SK-N-SH (cell line): Measurements from ENCODE around the gene FAM81A. TPM values are rescaled to one million over a fixed set of nuclear protein-coding genes. Genes with fewer than 3 reads are reported as not detected.

Source experiments
- CTCF ChIA-PET: fragments of 300-600, 350-600 bp; formaldehyde crosslinking; extraction: SDS; loops from one replicate; lab custom pipeline; 2021; lab: Yijun Ruan, JAX
- POLR2A ChIA-PET: fragments of 350-600 bp; sonication (Branson Sonifier 250); formaldehyde crosslinking; extraction: SDS; loops from one replicate; lab custom pipeline; 2020; ENCODE audit warnings: antibody characterized with exemption, inconsistent platforms; lab: Yijun Ruan, JAX
- DNase-seq: peaks from one replicate; pipeline ENCODE4 v3.0.0; 2012
- H2AFZ ChIP-seq: fragments of 200-600 bp; sonication (generic); 2 replicates; pipeline ENCODE4 v1.8.1; 2016; ENCODE audit warnings: antibody characterized with exemption, mild to moderate bottlenecking, low read depth
- H3F3A ChIP-seq: fragments of 200-600 bp; sonication (generic); replicated peaks from 2 replicates; pipeline ENCODE3; 2016; ENCODE audit warnings: antibody characterized with exemption, mild to moderate bottlenecking; ENCODE audit not compliant: insufficient read depth
- H3K27ac ChIP-seq, 2 experiments: fragments of 200-500 bp in 1 of 2; fragments of 200-600 bp in 1 of 2; sonication (Bioruptor generic) in 1 of 2; sonication (generic), shearing (Covaris generic) in 1 of 2; 2 replicates each; pipeline versions ENCODE4 v1.5.1 to v1.6.1; 2014 to 2016; ENCODE audit warnings: low read depth in 2 of 2, inconsistent platforms in 1 of 2, low read length in 1 of 2, mild to moderate bottlenecking in 1 of 2, mixed read lengths in 1 of 2
- H3K27me3 ChIP-seq: fragments of 200-600 bp; sonication (generic), shearing (Covaris generic); 2 replicates; pipeline ENCODE4 v1.6.1; 2016; ENCODE audit warnings: mixed run types; ENCODE audit not compliant: insufficient read depth
- H3K36me3 ChIP-seq, 2 experiments: fragments of 200-500 bp in 1 of 2; fragments of 200-600 bp in 1 of 2; sonication (Bioruptor generic) in 1 of 2; sonication (generic) in 1 of 2; replicated peaks in 1 of 2; 2 replicates each; pipeline versions ENCODE3 to v1.5.1; 2014 to 2016; ENCODE audit warnings: low read length in 1 of 2, mild to moderate bottlenecking in 1 of 2; ENCODE audit not compliant: insufficient read depth in 2 of 2, control insufficient read depth in 1 of 2
- H3K4me1 ChIP-seq, 2 experiments: fragments of 200-500 bp in 1 of 2; fragments of 200-600 bp in 1 of 2; sonication (Bioruptor generic) in 1 of 2; sonication (generic), shearing (Covaris generic) in 1 of 2; 2 replicates each; pipeline versions ENCODE4 v1.5.1 to v1.6.1; 2014 to 2016; ENCODE audit warnings: low read depth in 1 of 2, low read length in 1 of 2, mixed run types in 1 of 2; ENCODE audit not compliant: insufficient read depth in 2 of 2, control insufficient read depth in 1 of 2
- H3K4me2 ChIP-seq: fragments of 200-600 bp; sonication (generic), shearing (Covaris generic); 2 replicates; pipeline ENCODE4 v1.6.1; 2017; ENCODE audit warnings: mixed run types
- H3K4me3 ChIP-seq, 2 experiments: fragments of 200-500 bp in 1 of 2; fragments of 200-600 bp in 1 of 2; sonication (Bioruptor generic) in 1 of 2; sonication (generic), shearing (Covaris generic) in 1 of 2; 2 replicates each; pipeline versions ENCODE4 v1.5.1 to v1.8.1; 2014 to 2016; ENCODE audit warnings: low read depth in 2 of 2, inconsistent platforms in 1 of 2, low read length in 1 of 2, mild to moderate bottlenecking in 1 of 2, mixed read lengths in 1 of 2, moderate library complexity in 1 of 2
- H3K79me2 ChIP-seq: fragments of 200-600 bp; sonication (generic); 2 replicates; pipeline ENCODE4 v1.8.1; 2017; ENCODE audit warnings: mild to moderate bottlenecking; ENCODE audit not compliant: insufficient read depth
- H3K9ac ChIP-seq: fragments of 200-600 bp; sonication (generic); 2 replicates; pipeline ENCODE4 v1.6.1; 2017; ENCODE audit warnings: mixed run types
- H3K9me2 ChIP-seq: fragments of 200-600 bp; sonication (generic); 2 replicates; pipeline ENCODE4 v1.6.1; 2017; ENCODE audit warnings: mixed run types
- H3K9me3 ChIP-seq: fragments of 200-600 bp; sonication (generic); 2 replicates; pipeline ENCODE4 v1.6.1; 2017; ENCODE audit warnings: mixed run types, mild to moderate bottlenecking, moderate library complexity
- H4K20me1 ChIP-seq: fragments of 200-600 bp; sonication (generic); 2 replicates; pipeline ENCODE4 v1.6.1; 2017; ENCODE audit warnings: mild to moderate bottlenecking, mixed run types; ENCODE audit not compliant: insufficient read depth
- CHD2 ChIP-seq: fragments of 150-350 bp; IDR thresholded peaks from 2 replicates; pipeline ENCODE4 v1.6.1; 2018; ENCODE audit warnings: low read length; ENCODE audit not compliant: partially characterized antibody
- FOXM1 ChIP-seq: IDR thresholded peaks from 2 replicates; pipeline ENCODE4 v1.4.0; 2012; ENCODE audit warnings: low read depth, mild to moderate bottlenecking
- GATA2 ChIP-seq: sonication (generic); formaldehyde crosslinking; IDR thresholded peaks from 2 replicates; pipeline ENCODE4 v1.5.0; 2020; ENCODE audit warnings: mild to moderate bottlenecking, missing genetic modification reagents
- IRF3 ChIP-seq: fragments of 150-350 bp; IDR thresholded peaks from 2 replicates; pipeline ENCODE4 v1.6.1; 2016; ENCODE audit warnings: mild to moderate bottlenecking, low read depth, low read length
- MXI1 ChIP-seq: IDR thresholded peaks from 2 replicates; pipeline ENCODE4 v1.6.1; 2012; ENCODE audit warnings: mild to moderate bottlenecking, low read depth, low read length, improper control_type of control experiment
- NFIC ChIP-seq: IDR thresholded peaks from 2 replicates; pipeline ENCODE4 v1.4.0; 2012; ENCODE audit warnings: borderline replicate concordance
- NRF1 ChIP-seq: IDR thresholded peaks from 2 replicates; pipeline ENCODE4 v1.6.1; 2012; ENCODE audit warnings: low read depth, mild to moderate bottlenecking, low read length
- POLR2AphosphoS5 ChIP-seq: IDR thresholded peaks from 2 replicates; pipeline ENCODE4 v1.6.1; 2012; ENCODE audit warnings: low read depth, low read length
- RCOR1 ChIP-seq: fragments of 150-350 bp; IDR thresholded peaks from 2 replicates; pipeline ENCODE4 v1.6.1; 2017; ENCODE audit warnings: antibody characterized with exemption, low read length
- SIN3A ChIP-seq: IDR thresholded peaks from 2 replicates; pipeline ENCODE4 v1.6.1; 2012; ENCODE audit warnings: low read depth, mild to moderate bottlenecking, low read length, moderate library complexity, borderline replicate concordance
- SMC3 ChIP-seq: IDR thresholded peaks from 2 replicates; pipeline ENCODE4 v1.6.1; 2012; ENCODE audit warnings: low read depth, low read length, improper control_type of control experiment
- TAF1 ChIP-seq: IDR thresholded peaks from 2 replicates; pipeline ENCODE4 v1.6.1; 2012; ENCODE audit warnings: low read depth, mild to moderate bottlenecking, low read length, moderate library complexity, borderline replicate concordance
- TCF12 ChIP-seq: IDR thresholded peaks from 2 replicates; pipeline ENCODE4 v1.4.0; 2012
- TEAD4 ChIP-seq: IDR thresholded peaks from 2 replicates; pipeline ENCODE4 v1.4.0; 2012; ENCODE audit warnings: mild to moderate bottlenecking, borderline replicate concordance; ENCODE audit not compliant: insufficient read depth
- USF2 ChIP-seq: fragments of 150-350 bp; IDR thresholded peaks from 2 replicates; pipeline ENCODE4 v1.6.1; 2017; ENCODE audit warnings: antibody characterized with exemption, low read length, low read depth, borderline replicate concordance
- YY1 ChIP-seq: IDR thresholded peaks from 2 replicates; pipeline ENCODE4 v1.4.0; 2012; ENCODE audit warnings: low read depth, mild to moderate bottlenecking
- ZBTB33 ChIP-seq: IDR thresholded peaks from 2 replicates; pipeline ENCODE4 v1.4.0; 2012; ENCODE audit warnings: low read depth, borderline replicate concordance
- WGBS: methylation state at CpG from one replicate; pipeline ENCODE4 v1.1.6; 2017; ENCODE audit warnings: low lambda C conversion rate; 5-methylcytosine and 5-hydroxymethylcytosine counted together
- polyA plus RNA-seq, 3 experiments: library from polyadenylated mRNA; depleted of rRNA; stranded (reverse); fragments of >200 nt; gene quantifications; 2 replicates each; pipeline ENCODE4 v1.2.3, GENCODE V29; 2012

Gene FAM81A
- polyA plus RNA-seq, 1 of the 3 experiments (the other 2 are of a cell fraction), result 1.1 TPM

GRCh38 chr15:59448871-59449270 is 10.9 kb downstream of the FAM81A start:
- H3F3A ChIP-seq, result no peaks in the 10 kb centered on the region
- no peak overlapping the region for H3K4me3 ChIP-seq
- TF ChIP-seq IRF3, result no peak
- no peak for TF ChIP-seq NFIC
- no peak for TF ChIP-seq RCOR1
- no peak for TF ChIP-seq TAF1
- TF ChIP-seq CHD2, result no peak
- TF ChIP-seq USF2, result no peak
- TF ChIP-seq TEAD4, result no peak
- no peak for TF ChIP-seq SIN3A
- no peak for TF ChIP-seq NRF1
- TF ChIP-seq MXI1, result no peak
- no peak for TF ChIP-seq TCF12
- TF ChIP-seq POLR2AphosphoS5, result no peak
- TF ChIP-seq, all 33 proteins: peak for 0
- ChIA-PET CTCF (no interaction called here), POLR2A (no interaction called here)
- Histone ChIP-seq H3K9me2 (no peaks in the 10 kb centered on the region), H3K9me3 (no peaks in the 10 kb centered on the region), H3K27ac (no peak overlapping the region), H3K36me3 (no peaks in the 10 kb centered on the region), H2AFZ (no peak overlapping the region), H3K4me2 (no peak overlapping the region), H3K79me2 (no peaks in the 10 kb centered on the region), H4K20me1 (no peaks in the 10 kb centered on the region), H3K9ac (no peak overlapping the region), H3K4me1 (no peaks in the 10 kb centered on the region), H3K27me3 (no peaks in the 10 kb centered on the region)
- DNase-seq, result no peak

GRCh38 chr15:59453474-59454215 is 15.7 kb downstream of the FAM81A start:
- Histone ChIP-seq H3K9me3 (no peaks in the 10 kb centered on the region), H3K79me2 (no peaks in the 10 kb centered on the region), H3K36me3 (no peaks in the 10 kb centered on the region), H3K27ac (no peak overlapping the region), H3K27me3 (no peaks in the 10 kb centered on the region), H3K4me1 (no peaks in the 10 kb centered on the region), H3K4me2 (no peak overlapping the region), H3K9me2 (no peaks in the 10 kb centered on the region), H3K9ac (no peak overlapping the region), H3K4me3 (no peak overlapping the region), H2AFZ (0 out of 2 replicates have a peak overlapping the region, but pooled peaks have one; percentile 11), H3F3A (no peaks in the 10 kb centered on the region), H4K20me1 (no peaks in the 10 kb centered on the region)
- TF ChIP-seq CHD2 (no peak), FOXM1 (no peak), SMC3 (no peak), RCOR1 (no peak), GATA2 (CRISPR knock-in tag) (no peak), YY1 (no peak), ZBTB33 (no peak)
- WGBS, result 73% methylated on average over 2 of the region's 2 CpGs
- ChIA-PET POLR2A (no interaction called here), CTCF (interaction anchor here (1.1 kb wide), 1 partner anchor 79 kb away, joined by 3 read pairs; no protein-coding TSS in a partner anchor)
- no peak for DNase-seq
